GM21360 (cell line): ENCODE results near the gene POTEC.
"Not testable (repeated sequence)": the region's sequence is repeated elsewhere in the genome, so short reads cannot be mapped to it uniquely, and the experiment has no call there.

Experiments used
- ATAC-seq: cut with Tn5 transposase; IDR thresholded peaks from one replicate; pipeline ENCODE4 v1.9.1; 2021; ENCODE audit warnings: mild to moderate bottlenecking, moderate library complexity; ENCODE audit not compliant: unreplicated experiment

POTEC gene

DNA sequence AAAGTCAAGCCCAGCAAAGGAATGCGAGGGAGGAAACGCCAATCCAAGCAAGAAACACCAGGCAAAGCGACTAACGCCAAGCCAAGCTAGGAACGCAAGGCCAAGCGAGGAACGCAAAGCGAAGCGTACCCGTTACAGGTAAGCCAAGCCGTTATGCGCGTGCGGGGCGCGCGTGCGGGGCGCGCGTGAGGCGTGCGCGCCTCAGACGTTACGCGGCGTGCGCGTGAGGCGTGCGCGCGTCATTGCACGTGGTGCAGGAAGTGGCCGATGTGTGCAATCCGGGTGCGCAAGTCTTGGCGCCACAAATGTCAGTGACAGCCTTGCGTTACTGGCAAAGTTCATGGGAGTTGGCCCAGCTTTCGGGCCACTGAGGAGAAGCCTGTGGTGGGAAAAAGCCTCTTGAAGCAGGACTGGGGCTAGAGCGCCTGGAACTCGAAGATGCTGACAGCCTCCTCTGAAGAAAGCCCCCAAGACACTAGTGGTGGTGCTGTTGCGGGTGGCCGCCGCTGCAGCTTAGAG is at the start of gene POTEC:
POTEC (minus strand) TSS at position 155 of the 519 bp plus-strand sequence. CDS start 454 bp downstream, outside the sequence.
- ATAC-seq, result not testable (repeated sequence)

DNA sequence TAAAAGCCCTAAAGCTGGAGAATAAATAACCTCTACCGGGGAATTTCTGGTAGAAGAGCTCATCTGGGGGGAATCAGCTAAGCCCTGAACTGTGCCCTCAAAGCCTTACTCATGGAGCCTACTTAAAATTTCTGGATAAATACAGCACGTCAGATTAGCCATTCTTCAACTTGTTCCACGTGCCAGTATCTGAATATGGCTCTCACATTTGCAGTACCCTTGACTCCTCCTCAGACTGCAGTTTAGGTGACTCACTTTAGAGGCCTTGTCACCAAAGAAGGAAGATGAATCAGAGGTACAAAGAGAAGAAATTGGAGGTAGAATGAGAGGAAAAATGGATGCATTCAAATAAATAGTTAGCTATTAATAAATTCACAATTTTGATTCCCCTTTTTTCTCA is 34.6 kb upstream of the POTEC start:
- ATAC-seq, result no peak

DNA sequence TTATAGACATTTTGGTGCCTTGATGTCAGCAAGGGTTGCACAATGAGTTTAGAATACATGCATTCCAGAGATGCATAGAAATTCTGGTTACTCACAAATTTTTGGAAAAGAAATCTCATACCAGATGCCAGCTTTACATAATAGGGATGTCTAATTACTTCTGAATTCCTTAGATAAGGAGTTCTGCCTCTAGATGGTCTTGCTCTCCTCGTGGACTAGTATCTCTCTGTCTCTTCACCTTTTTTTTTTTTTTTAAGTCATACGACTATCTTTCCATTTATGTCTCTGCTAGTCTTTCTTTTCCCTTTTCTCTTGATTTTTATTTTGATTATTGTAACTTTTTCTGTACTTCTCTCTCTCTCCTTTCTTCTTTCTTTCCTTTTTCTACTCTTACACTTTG is 16.1 kb upstream of the POTEC start:
- ATAC-seq, result not testable (repeated sequence)

DNA sequence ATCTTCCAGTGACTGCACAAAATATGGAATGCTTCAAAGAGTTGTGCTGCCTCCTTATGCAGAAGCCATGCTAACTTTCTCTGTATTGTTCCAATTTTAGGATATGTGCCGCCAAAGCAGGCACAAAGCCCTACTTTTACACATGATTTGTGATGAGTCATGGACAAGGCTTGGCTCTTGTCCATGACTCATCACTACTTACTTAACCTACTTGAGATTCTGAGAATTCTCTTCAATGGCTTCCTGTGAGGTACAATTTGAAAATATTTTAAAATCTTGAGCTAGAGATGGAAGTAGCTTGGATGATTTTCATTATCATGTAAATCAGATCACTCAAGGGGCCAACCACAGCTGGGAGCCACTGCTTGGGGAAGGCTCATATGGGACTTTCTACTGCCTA is 11.7 kb downstream of the POTEC start:
- ATAC-seq, result not testable (repeated sequence)

DNA sequence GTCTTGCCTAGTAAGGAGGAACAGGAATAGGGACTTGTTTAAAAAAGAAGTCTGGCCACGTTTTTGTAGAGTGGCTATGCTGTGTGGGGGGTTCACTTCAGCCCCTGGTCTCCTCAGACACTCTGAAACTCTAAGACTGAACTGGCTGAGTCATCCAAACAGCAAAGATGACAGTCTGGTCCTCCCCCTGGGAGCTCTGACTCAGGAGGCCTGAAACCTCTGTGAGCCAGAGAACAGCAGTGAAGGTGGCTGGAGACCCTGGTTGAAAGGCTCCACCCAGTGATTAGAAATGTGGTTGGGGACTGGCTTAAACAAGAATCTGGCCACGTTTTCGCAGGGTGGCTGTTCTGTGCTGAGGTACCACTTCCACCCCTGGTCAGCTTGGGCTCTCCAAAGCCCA is 32.7 kb downstream of the POTEC start:
- ATAC-seq, result not testable (repeated sequence)

DNA sequence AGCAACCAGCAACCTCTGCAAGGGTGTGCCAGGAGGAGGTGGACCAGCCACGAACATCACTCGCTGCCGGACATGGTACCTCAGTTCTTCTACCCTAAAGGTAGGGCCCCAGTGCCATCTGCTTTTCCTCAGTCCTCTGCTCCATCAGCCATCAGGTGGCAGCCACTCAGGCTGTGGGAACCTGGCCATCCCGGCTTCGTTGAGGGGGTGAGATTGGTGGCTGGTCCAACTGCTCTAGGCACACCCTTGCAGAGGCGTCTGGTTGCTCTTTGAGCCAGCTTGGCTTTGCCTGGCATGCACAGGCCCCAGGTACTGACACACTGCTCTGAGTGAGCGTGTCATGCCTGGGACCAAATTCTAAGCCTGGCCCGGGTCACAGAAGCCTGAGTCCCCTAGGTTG is 39.7 kb downstream of the POTEC start:
- ATAC-seq, result not testable (repeated sequence)

DNA sequence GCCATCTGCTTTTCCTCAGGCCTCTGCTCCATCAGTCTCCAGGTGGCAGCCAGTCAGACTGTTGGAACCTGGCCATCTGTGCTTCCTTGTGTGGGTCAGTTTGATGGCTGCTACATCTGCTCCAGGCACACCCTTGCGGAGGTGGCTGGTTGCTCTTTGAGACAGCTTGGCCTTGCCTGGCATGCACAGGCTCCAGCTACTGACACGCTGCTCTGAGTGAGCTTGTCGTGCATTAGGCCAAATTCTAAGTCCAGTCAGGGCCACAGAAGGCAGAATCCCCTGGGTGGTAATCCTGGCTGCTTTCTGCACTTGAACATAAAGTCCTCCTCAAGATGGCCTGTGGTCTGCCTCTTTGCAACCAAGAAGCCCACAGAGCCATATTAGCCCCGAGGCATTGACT is 41.5 kb downstream of the POTEC start:
- not testable (repeated sequence) for ATAC-seq

DNA sequence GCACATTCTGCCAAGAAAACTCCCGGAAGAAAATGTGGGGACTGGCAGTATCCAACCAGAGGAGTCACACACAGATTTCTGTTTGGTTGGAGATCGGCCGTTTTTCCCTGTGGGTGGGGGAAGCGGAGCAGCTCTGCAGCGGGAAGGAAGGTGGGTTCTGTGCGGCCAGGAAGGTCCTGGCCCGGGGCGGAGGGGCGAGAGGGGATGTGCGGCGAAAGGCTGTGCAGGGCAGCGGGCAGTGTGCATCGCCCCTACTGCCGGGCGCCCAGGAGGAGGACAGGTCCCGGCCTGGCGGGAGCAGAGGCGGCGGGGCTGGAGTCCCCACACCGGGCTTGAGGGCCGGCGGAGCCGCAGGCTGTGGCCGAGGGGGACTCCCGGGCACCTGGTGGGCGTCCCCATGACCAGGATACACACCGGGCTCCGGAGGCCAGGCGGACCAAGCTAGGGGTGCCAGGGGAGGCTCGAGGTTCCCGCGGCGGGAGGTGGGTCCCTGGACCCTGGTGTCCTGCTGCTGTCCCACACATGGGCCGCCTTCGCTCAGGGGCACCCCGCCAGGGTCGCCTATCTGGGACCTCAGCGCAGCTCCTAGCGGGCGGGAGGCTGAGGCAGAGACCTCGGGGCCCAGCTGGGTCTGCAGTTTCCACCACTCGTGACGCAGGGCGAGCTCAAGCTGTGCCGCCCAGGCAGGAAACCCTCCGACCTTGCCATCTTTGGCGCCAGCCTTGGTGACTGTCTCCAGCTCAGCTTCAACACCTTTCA is 54.0 kb downstream of the POTEC start:
- not testable (repeated sequence) for ATAC-seq

DNA sequence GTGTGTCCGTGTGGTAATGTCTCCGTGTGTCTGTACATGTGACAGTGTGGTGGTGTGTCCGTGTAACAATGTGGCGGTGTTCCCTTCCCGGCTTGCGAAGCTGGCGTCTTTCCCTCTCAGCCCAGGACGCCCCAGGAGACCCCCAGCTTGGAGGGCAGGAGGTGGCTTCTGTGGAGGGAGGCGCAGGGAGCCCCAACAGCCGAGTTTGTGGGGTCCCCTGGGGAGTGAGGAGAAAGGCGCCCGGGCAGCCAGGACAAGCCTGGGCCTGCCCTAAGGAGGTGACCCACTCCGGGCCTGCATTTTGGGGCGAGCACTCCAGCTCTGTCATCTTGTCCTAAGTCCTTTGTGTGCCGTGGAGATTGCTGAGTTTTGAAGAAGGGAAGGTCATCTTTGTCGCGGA is 54.6 kb downstream of the POTEC start:
- ATAC-seq, result not testable (repeated sequence)

DNA sequence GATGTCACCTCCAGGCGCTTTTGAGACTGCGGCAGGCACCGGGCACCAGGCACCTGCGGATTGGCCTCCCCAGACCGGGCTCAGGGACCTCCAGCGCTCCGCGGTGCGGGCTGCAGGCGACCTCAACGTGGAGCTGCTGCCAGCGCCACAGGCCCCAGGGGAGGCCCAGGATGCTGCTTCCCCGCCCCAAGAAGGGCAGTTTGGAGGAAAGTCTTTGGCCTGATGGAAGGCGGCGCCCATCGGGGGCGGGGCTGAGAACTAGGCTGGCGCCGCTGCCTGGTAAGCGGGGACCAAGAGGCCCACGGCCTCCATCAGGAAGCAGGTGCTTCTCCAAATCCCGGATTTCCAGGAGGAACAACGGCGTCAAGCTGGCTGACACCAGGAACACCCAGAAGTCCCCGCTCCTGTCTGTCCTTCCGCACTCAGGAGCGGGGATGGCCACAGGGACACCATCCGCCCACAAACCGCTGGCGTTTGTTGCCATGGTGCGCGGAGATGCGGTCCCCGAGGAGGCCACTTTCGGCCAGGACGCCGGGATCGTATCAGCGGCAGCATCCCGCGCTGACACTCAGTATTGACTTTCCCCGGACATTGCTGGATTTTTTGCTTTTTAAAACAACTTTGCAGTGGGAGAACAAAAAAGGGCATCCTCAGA is 56.3 kb downstream of the POTEC start:
- not testable (repeated sequence) for ATAC-seq

DNA sequence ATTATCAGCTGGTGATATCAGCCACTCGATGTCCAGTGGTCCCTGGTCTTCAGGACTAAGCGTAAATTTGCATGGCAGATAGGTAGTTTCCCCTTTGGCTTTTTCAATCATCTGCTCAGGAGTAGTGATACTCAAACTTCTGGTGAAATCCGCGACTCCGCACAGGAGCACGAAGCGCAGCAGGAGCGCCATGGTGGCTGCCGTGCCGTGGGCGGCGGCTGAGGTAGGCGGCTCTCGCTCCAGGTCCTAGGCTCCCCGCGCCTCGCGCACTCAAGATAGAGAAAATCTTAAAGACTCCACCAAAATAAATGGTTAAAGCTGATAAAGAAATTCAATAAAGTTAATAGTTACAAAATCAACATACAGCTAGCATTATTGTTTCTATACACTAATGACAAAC is 64.3 kb downstream of the POTEC start:
- ATAC-seq, result not testable (repeated sequence)

DNA sequence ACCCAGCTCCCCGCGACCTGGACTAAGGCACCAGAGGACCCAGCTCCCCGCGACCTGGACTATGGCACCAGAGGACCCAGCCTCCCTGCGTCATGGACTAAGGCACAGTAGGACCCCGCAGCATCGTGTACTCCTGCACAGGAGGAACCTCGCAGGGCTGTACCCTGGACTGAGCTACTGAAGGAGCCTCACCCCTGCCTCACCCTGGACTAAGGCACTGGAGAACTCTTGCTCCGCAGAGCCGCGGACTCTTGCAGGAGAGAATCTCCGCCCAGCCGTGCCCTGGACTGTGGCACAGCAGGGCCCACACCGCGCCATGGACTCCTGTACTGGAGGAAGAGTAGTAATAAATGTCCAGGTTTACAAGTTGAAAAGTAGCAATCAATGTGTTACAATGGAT is 67.9 kb downstream of the POTEC start:
- ATAC-seq, result not testable (repeated sequence)

DNA sequence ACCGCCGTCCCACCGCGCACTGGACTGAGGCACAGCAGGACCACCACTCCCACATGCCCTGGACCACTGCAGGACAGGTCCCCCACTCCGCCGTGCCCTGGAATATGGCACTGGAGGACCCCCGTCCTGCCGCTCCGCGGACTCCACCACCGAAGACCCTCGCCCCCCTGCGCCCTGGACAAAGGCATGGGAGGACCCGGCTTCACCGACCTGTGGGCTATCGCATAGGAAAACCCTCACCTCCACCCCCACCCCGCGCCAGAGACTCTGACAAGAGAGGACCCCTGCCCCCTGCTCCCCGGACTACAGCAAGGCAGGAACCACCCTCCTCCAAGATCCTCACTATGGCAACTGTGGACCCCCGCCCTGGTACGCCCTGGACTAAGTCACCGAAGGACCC is 68.6 kb downstream of the POTEC start:
- ATAC-seq, result not testable (repeated sequence)

DNA sequence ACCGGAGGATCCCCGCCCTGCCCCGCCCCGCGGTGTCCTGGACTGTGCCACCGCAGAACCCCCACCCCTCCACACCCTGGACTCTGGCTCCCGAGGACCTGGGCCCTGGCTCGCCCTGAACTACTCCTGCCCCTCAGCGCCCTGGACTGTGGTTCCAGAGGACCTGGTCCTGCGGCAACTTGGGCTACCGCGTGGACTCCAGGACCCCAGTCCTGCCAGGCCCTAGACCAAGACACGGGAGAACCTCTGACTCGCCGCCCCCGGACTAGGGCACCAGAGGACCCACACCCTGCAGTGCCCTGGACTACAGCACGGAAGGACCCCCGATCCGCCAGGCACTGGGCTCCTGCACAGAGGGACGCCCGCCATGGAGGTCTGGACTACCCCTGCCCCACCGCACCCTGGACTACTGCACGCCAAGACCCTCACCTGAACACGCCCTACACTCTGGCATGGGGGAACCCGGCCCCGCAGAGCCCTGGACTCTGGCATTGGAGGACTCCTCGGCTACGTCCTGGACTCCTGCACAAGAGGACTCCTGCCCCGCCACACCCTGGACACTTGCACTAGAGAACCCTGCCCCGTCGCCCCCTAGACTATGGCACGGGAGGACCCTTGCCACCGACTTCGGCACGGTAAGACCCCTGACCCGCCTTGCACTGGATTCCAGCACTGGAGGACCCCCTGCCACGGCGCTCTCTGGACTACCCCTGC is 69.2 kb downstream of the POTEC start:
- not testable (repeated sequence) for ATAC-seq

DNA sequence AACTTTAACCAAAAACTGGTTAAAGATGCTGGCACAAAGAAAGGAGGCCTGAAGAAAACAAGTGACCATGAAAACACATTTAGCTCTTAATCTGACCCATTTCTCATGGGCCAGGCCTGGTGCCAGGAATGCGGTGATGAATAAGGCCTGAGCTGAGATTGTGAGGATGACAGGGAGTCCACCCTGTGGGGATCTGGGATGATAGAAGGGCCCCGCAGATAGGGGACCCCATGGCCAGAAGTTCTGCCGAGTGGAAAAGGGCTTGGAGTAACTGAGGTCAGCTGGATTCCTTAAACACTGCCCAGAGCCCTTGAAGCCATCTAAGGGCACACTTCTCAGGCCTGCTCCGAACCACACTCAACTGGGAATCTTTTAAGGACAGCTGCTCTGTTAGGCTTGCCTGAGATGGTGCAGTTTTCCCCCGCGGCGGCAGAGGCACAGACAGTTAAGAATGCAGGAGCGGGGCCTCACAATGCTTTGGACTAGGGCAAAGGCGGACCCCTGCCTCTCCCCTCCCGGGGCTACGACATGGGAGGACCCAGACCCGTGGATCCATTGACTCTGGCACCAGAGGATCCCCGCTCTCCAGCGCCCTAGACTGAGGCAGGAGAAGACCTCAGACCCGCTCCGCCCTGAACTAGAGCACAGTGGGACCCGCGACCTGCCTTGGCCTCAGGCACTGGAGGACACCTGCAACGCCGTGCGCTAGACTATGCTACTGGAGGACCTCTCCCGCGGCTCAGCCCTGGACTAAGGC is 70.0 kb downstream of the POTEC start:
- ATAC-seq, result not testable (repeated sequence)

DNA sequence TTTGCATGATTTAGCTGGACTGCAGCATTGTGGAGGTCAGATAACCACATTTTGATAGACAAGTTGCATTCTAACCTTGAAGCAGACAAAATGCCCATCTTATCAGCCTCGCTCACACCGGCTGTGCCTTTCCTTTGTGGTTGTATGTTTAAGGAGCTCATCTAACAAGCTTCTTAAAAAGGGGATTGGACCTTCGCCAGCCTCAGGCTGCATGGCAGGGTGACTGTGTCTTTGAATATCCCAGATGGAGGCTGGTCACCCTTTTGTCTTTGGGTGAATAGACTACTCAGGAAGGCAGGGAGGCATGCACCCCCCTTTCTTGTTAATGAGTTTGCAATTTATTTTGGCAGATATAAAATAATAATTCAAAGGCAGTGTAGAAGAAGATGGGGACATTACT is 72.1 kb downstream of the POTEC start:
- not testable (repeated sequence) for ATAC-seq

DNA sequence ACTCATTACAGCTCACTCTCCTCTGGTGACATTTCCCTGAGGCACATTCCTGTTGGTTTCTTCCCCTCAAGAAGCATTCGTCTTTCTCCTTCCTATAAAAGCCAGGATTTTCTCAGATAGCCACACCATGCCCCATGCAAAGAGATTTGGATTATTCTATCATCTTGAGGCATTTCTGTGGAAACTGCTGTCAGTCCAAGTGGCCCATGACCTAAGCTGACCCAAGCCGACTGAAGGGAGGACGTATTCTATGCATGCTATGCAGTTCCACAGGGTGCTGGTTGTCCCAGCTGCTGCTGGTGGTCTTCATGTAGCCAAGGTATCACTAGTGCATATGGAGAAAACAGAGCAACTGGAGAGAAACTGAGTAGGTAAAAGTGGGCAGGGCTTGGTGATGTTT is 73.0 kb downstream of the POTEC start:
- not testable (repeated sequence) for ATAC-seq

DNA sequence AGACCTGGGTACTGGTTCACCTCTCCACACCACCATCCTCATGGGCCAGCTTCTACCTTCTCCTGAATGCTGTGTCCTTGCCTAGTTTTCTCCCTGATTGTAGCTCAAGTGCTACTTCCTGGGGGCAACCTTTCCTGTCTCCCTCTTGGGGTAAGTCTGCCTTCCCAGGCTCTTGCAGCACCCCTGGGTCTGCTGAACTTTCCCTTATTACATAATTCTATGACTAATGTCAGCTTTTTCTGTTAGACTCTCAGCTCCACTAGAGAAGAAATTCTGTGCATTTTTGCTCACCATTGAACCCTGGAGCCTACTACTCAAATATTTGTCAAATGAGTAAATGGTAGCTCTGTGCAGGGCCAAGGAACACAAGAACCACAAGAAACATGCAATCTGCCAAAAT is 73.4 kb downstream of the POTEC start:
- not testable (repeated sequence) for ATAC-seq

DNA sequence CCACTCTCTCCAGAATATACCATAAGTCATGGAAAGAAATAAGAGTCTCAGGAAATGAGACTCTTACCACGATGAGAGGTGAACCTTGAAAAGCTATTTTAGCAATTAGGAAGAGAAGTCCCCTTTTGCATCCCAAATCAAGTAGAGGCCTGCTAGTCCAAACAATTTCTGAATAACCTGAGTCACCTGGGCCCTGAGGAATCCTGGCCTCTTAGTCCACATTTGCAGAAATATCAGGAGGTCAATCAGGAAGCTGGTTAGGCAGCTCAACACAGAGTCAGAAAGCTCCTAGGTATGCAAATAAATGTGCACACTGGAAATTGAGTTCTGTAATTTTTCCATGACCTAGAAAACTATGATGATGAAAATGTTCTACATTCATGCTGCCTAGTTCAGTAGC is 77.4 kb downstream of the POTEC start:
- ATAC-seq, result not testable (repeated sequence)
